Right atrium auricular region (tissue), 2 donors: ENCODE measurements around the gene GORAB. TPM values are rescaled to one million over a fixed set of nuclear protein-coding genes. Genes with fewer than 3 reads are reported as not detected.

ENCODE experiments used
- DNase-seq: peaks from one replicate; pipeline ENCODE4 v3.0.0-alpha.2; 2019; ENCODE audit warnings: low spot score
- H3K27ac ChIP-seq, 2 donors: fragments of 200-600 bp; sonication (generic); 1 replicate in 1 of 2; 2 replicates in 1 of 2; pipeline ENCODE4 v1.5.1; 2016 to 2019
- H3K27me3 ChIP-seq, 2 donors: fragments of 200-600 bp; sonication (generic); one replicate each; pipeline versions ENCODE4 v1.5.1 to v1.6.0; 2017 to 2019
- H3K36me3 ChIP-seq: fragments of 200-600 bp; sonication (generic); one replicate; pipeline ENCODE4 v1.5.1; 2016
- H3K4me1 ChIP-seq, 2 donors: fragments of 200-600 bp; sonication (generic); one replicate each; pipeline versions ENCODE4 v1.5.1 to v1.6.0; 2017 to 2019
- H3K4me3 ChIP-seq, 2 donors: fragments of 200-600 bp; sonication (generic); 1 replicate in 1 of 2; 2 replicates in 1 of 2; pipeline ENCODE4 v1.5.1; 2017 to 2019; ENCODE audit warnings: mild to moderate bottlenecking in 1 of 2, moderate library complexity in 1 of 2
- H3K9me3 ChIP-seq, 2 donors: fragments of 200-600 bp; sonication (generic); one replicate each; pipeline ENCODE4 v1.5.1; 2019
- total RNA-seq, 2 donors: library from RNA; depleted of rRNA; stranded (reverse); fragments of >200 nt; gene quantifications; one replicate each; pipeline ENCODE4 v1.1.0, GENCODE V29; 2016
- TF ChIP-seq, protein P1 (sequence below), 2 donors: fragments of 200-600 bp; sonication (generic); IDR thresholded peaks; one replicate each; pipeline ENCODE4 v1.5.1; 2019; ENCODE audit warnings: antibody characterized with exemption in 2 of 2

The GORAB gene
- total RNA-seq, 2 donors from 2014 or later: 4.9 to 9.2 TPM

DNA sequence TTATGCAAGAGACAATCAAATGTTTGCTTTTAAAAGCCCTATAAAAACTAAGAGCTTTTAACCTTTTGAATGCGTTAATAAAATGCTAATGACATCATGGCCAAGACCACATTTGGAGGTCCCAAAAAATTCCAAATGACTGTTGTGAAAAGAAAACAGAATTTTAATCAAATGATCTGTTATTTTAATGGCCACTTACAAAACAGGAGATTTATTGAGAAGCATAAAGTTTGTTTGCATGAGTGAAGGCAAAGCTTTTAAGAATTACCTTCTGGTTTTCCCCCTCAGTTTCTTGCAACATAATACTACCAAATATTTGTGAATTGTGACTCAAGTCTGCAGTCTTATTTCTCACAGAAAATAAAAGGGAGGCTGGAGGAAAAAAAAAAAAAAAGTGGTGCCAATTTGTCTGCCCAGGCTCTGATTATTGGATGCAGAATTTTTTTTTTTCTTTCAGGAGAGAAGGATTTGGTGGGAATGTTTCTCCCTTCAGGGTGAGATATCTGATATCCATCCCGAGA lies 60.7 kb downstream of the GORAB start:
- no peaks in the 10 kb centered on the region for H3K36me3 ChIP-seq
- peaks cover 0 to 19% of the 10 kb centered on the region in 2 donors for H3K9me3 ChIP-seq
- H3K27ac ChIP-seq: no peak overlapping the region
- no peak for DNase-seq
- no peak overlapping the region for H3K4me3 ChIP-seq
- H3K4me1 ChIP-seq: no peaks in the 10 kb centered on the region
- no peaks in the 10 kb centered on the region for H3K27me3 ChIP-seq
- TF ChIP-seq, protein P1, sequence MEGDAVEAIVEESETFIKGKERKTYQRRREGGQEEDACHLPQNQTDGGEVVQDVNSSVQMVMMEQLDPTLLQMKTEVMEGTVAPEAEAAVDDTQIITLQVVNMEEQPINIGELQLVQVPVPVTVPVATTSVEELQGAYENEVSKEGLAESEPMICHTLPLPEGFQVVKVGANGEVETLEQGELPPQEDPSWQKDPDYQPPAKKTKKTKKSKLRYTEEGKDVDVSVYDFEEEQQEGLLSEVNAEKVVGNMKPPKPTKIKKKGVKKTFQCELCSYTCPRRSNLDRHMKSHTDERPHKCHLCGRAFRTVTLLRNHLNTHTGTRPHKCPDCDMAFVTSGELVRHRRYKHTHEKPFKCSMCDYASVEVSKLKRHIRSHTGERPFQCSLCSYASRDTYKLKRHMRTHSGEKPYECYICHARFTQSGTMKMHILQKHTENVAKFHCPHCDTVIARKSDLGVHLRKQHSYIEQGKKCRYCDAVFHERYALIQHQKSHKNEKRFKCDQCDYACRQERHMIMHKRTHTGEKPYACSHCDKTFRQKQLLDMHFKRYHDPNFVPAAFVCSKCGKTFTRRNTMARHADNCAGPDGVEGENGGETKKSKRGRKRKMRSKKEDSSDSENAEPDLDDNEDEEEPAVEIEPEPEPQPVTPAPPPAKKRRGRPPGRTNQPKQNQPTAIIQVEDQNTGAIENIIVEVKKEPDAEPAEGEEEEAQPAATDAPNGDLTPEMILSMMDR (IDR thresholded peaks at IDR 0.05): no peak

DNA sequence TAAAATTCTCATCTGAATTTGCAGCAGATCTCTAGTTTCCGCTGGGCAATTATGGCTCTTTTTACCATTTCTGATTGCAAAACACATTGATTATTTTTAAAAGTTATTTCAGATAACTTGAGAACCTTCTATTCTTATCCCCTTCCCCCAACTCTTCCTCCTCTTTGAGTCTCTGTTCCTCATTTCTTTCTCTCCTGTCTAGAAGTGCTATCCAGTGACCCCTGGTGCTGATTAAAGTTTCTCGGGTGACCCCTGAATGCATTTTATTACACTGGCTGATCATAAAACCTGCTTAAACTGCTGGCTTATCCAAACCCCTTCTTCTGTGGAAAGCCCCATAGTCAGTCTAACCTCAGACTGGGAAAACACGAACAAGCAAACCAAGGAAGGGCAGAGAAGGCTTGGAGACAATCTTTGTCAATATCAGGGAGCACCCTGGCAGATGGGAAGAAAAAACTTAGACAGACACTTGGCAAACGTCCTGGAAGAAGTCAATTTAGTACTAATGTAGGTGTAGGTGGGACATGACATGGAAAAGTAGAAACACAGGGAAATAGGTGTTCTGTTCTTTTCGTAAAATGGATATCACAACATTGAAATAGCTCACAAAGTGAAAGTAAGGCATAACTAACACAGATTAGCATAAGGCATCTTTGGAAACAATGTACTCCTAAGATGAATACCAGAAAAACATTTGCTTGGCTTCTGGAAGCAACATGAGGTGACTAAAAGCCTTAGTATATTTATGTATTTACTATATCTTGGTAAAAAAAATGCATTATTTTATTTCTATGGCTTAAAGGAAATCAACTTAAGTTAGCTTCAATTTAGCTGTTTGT lies 61.4 kb downstream of the GORAB start:
- Histone ChIP-seq H3K36me3 (no peaks in the 10 kb centered on the region), H3K4me1 (no peaks in the 10 kb centered on the region), H3K9me3 (peaks cover 0 to 21% of the 10 kb centered on the region in 2 donors), H3K4me3 (no peak overlapping the region), H3K27me3 (no peaks in the 10 kb centered on the region), H3K27ac (no peak overlapping the region)
- DNase-seq: no peak
- TF ChIP-seq, protein P1 (IDR thresholded peaks at IDR 0.05): no peak

DNA sequence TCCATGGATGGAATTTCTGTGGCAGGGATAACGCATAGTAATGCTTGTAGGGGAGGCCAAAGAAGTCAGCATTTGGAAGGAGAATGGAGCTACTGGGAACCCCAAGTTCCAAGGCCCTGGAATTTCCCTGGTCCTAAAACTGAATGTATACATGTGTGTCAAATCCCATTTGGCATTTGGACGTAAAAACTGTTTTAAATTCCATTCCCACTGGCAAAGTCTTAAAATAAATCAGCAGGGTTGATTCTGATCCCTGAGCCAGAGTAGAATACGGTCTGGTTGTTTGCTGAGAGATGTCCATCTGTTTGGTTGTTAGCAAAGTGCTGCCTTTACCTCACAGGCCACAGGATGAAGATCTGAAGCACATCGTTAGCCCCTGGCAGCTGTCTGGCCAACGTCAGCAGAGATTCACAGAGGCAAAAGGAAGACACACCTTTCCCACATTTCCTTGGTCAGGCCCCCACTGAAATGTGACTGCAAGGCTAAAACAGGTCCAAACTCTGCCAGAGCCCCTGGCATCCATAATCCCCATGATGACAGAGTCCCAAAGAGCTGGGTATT lies 62.2 kb downstream of the GORAB start:
- Histone ChIP-seq H3K27me3 (no peaks in the 10 kb centered on the region), H3K4me1 (no peaks in the 10 kb centered on the region), H3K4me3 (no peak overlapping the region), H3K27ac (no peak overlapping the region), H3K9me3 (peaks cover 0 to 21% of the 10 kb centered on the region in 2 donors), H3K36me3 (no peaks in the 10 kb centered on the region)
- TF ChIP-seq, protein P1 (IDR thresholded peaks at IDR 0.05): no peak
- DNase-seq: no peak

DNA sequence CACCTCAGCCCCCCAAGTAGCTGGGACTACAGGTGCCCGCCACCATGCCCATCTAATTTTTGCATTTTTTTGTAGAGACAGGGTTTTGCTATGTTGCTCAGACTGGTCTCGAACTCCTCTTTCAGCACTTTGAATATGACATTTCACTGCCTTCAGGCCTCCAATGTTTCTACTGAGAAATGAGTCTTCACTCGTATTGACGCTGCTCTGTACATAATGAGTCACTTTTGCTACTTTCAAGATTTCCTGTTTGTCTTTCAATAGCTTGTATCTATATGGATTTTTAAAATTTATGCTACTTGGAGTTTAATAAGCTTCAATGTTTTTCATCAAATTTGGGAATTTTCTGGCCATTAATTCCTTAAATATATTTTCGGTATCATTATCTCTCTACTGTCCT lies 64.7 kb downstream of the GORAB start:
- H3K4me1 ChIP-seq: no peaks in the 10 kb centered on the region
- DNase-seq: no peak
- no peak overlapping the region for H3K4me3 ChIP-seq
- no peaks in the 10 kb centered on the region for H3K27me3 ChIP-seq
- H3K36me3 ChIP-seq: no peaks in the 10 kb centered on the region
- no peak overlapping the region for H3K27ac ChIP-seq
- TF ChIP-seq, protein P1 (IDR thresholded peaks at IDR 0.05): no peak
- peaks cover 0 to 24% of the 10 kb centered on the region in 2 donors for H3K9me3 ChIP-seq

DNA sequence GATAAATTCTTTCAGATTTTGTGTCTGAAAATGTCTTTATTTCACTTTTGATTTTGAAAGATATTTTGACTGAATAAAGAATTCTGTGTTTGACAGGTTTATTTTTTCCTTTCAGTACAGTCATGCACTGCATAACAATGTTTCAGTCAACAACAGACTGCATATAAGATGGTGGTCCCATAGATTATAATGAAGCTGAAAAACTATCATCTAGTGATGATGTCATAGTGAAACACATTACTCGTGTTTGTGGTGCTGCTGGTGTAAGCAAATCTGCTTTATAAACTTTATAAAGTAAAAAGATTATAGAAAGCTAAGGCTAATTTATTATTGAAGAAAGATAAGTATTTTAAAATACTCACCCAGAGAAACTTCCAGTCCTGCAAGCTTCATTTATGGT lies 66.7 kb downstream of the GORAB start:
- H3K9me3 ChIP-seq: peaks cover 0 to 29% of the 10 kb centered on the region in 2 donors
- no peak overlapping the region for H3K27ac ChIP-seq
- no peaks in the 10 kb centered on the region for H3K4me1 ChIP-seq
- no peaks in the 10 kb centered on the region for H3K27me3 ChIP-seq
- H3K4me3 ChIP-seq: no peak overlapping the region
- TF ChIP-seq, protein P1 (IDR thresholded peaks at IDR 0.05): no peak
- H3K36me3 ChIP-seq: no peaks in the 10 kb centered on the region
- DNase-seq: no peak
